GM19395 (cell line): ENCODE data around the gene NKAIN1.
"Not testable (repeated sequence)": the region's sequence is repeated elsewhere in the genome, so short reads cannot be mapped to it uniquely, and the experiment has no call there.

Experiments used
- ATAC-seq: cut with Tn5 transposase; IDR thresholded peaks from one replicate; pipeline ENCODE4 v1.9.1; 2021; ENCODE audit warnings: mild to moderate bottlenecking, moderate library complexity; ENCODE audit not compliant: unreplicated experiment

Gene NKAIN1

DNA sequence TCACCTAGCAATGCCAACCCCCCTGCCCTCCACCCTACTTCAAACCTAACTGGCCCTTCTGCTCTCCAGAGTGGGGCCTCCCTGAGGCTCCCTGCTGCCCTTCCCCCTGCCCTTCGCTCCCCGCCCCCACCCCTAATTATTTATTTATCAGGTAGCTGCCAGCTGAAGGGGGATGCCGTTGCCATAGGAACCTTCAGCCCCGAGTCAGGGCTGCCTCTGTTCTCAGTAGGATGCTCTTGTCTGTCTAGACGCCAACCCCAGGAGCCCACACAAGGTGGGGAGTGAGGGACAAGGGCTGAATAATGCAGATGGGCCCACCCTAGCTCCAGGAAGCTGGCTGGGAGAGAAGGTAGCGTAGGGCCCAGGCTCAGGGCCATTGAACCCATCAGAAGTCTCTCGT lies 41.1 kb downstream of the NKAIN1 start:
- ATAC-seq, result no peak

DNA sequence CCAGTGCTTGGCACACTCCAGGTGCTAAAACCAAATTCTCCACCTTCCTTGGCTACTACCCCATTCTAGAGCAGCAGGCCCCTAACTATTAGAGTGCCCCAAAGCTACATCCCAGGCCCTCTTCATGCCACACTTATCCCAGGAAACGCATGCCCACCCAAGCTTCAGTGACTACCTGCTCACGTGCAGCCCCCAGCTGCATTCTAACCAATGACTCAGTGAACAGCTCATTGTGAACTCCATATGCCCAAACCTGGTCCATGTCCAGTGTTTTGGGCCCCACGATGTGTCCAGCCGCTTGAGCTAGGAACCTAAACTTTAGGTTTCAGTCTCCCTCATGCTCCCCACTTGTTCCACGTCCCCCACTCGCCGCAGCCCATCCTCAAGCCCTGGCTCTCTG lies 41.5 kb downstream of the NKAIN1 start:
- ATAC-seq, result no peak

DNA sequence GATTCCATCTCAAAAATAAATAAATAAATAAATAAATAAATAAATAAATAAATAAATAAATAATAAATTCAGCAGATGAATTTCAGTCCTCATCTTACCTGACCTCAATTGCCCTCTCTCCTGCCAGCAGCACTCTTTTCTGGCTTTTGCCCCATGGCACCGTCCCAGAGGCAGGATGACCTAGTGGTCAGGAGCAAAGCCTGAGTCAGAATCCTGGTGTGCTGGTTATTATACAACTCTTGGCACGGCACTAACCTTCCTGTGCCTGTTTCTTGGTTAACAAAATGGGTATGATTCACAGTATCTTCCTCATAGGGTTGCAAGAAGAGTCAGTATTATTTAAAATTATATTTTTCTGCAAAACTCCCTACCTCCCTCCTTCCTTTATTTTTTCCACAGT lies 43.0 kb downstream of the NKAIN1 start:
- no peak for ATAC-seq

GRCh38 chr1:31195267-31195666 lies 44.4 kb downstream of the NKAIN1 start:
- not testable (repeated sequence) for ATAC-seq

GRCh38 chr1:31193729-31194128 lies 46.0 kb downstream of the NKAIN1 start:
- no peak for ATAC-seq

DNA sequence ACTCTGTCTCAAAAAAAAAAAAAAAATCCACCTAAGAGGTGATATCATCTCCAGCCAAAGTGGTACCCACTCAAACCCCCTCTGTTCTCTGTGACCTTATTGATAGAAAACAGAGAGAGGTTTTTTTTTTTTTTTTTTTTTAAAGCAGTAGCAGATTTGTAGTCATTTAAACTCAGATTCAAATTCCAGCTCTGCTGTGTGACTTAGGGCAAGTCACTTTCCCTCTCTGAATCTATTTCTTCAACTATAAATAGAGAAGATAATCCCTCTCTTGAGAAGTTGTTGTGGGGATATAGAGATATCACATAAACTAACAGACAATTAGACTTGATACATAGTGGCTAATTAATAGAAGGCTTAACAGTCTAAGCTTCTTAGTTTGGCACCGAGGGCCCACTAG lies 48.4 kb downstream of the NKAIN1 start:
- ATAC-seq, result no peak

GRCh38 chr1:31189696-31190674 lies 49.7 kb downstream of the NKAIN1 start:
- ATAC-seq, result no peak

DNA sequence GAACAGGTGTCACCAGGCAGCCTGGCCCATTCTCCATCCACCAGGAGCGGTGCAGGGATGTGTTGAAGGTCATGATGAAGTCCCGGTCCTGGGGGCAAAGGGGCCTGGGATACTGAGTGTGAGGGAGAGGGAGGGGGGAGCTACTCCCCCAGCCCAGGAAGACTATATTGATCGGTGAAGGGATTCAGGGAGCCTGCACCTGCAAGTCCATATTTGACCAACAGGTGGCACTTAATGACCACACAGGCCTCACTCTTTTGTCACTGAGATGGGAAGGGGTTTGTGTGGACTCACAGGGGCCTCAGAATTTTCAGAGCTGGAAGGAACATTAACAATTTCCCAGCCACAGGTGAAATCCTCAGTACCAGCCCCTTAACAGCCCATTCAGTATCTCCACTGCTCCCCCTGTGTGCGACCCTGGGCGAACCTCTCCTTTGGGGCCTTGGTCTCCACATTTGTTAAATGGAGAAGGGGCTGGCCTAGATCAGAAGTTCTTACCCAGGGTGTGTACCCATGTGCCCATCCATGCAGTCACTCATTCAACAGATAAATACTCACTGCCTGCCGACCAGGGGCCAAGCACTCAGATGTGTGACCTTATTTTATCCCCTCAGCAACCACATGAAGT lies 55.6 kb downstream of the NKAIN1 start:
- ATAC-seq, result no peak

- no peak for ATAC-seq
Measured at GRCh38 chr1:31183126-31183525, 56.6 kb downstream of the NKAIN1 start.

- ATAC-seq, result no peak
Measured at GRCh38 chr1:31182352-31182751, 57.3 kb downstream of the NKAIN1 start.

DNA sequence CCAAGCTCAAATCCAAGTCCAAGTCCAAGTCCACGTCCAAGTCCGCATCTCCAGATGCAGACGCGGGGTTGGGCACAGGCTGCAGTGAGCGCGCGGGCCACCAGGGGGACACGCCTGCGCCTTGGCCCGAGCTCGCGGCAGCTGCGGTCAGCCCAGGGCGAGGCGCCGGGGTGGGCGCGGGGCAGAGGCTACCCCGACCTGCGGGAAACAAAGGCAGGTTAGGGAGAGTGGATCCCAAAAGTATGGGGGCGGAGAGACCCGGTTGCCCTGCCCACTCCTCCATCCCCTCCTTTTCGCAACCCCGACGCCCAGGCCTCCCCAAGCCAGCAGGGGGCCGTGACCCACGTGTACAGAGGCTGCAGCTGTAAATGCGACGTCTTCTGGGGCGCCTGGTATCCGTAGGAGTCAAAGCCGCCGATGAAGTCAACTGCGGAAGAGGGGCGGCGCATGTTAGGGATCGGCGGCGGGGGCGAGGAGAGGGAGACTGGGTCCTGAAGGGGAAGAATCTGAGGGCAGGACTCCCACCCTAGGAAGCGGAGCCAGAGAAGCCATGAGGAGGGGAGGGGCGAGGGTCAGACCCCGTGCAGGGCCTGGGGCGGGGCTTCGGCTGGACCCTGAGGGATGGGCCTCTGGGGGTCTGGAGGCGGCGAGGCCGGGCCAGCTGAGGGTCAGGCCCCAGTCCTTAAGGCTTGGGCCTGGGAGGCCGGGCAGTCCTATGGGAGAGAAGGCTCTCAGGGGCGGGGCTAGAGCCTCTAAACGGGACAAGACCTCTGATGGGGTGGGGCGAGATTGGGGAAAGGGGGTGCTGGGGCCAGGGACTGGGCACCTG lies 58.0 kb downstream of the NKAIN1 start:
- ATAC-seq, result no peak

GRCh38 chr1:31180338-31180737 lies 59.3 kb downstream of the NKAIN1 start:
- no peak for ATAC-seq

- ATAC-seq, result not testable (repeated sequence)
Measured at GRCh38 chr1:31176291-31176690, 63.4 kb downstream of the NKAIN1 start.

DNA sequence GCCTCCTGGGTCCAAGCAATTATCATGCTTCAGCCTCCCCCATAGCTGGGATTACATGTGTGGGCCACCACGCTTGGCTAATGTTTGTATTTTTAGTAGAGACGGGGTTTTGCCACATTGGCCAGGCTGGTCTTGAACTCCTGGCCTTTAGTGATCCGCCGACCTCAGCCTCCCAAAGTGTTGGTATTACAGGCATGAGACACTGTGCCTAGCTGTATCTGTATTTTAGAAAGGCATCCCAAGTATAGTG lies 69.3 kb downstream of the NKAIN1 start:
- no peak for ATAC-seq

DNA sequence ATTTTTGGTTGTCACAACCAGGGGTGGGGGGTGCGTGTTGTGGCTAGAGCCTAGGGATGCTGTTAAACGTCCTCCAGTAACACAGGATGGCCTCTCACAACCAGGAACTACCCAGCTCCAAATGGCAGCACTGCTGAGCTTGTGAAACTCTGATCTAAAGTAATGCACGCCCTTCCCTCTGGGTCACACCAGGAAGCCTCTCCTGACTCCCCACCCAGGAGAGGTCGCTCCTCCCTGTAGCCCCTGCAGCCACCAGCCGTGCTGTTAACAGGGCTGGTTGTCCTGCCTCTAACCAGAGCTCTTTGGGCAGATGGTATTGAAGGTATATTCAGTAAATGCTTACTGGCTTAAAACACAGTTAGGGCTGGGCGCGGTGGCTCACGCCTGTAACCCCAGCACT lies 73.2 kb downstream of the NKAIN1 start:
- no peak for ATAC-seq

DNA sequence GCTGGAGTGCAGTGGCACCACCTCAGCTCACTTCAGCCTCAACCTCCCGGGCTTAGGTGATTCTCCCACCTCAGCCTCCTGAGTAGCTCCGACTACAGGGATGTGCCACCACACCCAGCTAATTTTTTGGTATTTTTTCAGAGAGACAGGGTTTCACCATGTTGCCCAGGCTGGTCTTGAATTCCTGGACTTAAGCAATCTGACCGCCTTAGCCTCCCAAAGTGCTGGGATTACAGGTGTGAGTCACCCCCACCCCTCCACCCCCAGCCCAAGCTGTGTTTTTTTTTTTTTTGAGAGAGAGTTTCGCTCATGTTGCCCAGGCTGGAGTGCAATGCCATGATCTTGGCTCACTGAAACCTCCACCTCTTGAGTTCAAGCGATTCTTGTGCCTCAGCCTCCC lies 75.4 kb downstream of the NKAIN1 start:
- ATAC-seq, result no peak

DNA sequence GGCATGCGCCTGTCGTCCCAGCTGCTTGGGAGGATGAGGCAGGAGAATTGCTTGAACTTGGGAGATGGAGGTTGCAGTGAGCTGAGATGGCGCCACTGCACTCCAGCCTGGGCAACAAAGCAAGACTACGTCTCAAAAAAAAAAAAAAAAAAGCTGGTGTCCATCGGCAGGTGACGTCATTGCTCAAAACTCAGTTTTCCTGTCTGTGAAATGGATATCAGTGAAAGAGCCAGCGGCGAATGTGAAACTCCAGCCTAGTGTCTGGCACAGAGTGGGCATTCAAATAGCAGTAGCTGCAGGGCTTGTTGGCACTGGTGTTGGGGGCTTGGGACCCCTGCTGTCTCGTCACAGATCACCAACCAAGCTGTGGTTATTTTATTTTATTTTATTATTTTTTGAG lies 75.8 kb downstream of the NKAIN1 start:
- no peak for ATAC-seq

DNA sequence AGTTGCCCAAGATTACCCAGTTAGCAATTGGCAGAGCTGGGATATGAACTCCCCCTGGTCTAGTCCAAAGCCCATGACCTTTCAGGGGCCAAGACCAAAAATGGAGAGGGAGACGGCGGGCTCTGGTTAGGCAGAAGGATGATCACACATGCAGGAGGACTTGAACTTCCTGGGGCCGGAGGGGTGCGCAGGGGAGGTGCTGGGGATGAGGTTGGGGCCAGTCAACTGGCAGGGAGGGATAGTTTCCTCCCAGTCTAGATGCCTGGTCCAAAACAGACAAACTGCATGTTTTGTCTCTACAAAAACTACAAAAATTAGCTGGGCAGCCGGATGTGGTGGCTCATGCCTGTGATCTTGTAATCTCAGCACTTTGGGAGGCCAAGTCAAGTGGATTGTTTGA lies 78.1 kb downstream of the NKAIN1 start:
- ATAC-seq, result no peak

DNA sequence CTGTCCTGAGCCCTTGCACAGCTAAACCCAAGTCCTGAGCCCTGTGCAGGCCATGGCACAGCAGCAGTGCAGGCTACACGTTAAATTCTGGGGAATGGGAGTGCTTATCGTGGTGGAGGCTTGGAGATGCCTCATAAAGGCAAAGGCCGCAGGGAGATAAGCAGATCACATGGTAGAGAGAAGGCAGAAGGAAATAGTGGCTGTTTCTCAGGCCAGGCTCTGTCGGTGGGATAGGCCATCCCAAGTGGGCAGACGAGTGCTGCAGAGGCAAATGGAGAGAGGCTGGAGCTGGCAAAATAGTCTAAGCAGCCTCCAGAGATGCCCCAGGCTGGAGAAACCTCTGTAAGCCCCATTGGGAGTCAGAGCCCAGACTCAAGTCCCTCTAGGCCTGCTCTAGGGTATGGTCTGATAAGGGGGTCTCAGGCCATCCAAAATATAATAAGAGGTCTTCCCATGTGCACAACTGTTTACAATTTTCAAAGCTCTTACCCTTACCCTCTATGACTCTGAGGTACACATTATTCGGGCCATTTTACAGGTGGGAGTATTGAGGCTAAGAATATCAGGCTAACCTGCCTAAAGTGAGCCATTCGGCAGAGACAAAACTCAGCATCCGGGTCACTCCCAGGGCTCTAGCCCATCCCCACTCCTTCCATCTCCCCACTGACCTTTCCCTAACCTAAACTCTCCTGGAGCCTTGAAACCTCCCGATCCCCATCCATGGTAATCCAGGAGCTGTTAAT lies 79.6 kb downstream of the NKAIN1 start:
- ATAC-seq, result no peak

- no peak for ATAC-seq
Measured at GRCh38 chr1:31159323-31159722, 80.4 kb downstream of the NKAIN1 start.

DNA sequence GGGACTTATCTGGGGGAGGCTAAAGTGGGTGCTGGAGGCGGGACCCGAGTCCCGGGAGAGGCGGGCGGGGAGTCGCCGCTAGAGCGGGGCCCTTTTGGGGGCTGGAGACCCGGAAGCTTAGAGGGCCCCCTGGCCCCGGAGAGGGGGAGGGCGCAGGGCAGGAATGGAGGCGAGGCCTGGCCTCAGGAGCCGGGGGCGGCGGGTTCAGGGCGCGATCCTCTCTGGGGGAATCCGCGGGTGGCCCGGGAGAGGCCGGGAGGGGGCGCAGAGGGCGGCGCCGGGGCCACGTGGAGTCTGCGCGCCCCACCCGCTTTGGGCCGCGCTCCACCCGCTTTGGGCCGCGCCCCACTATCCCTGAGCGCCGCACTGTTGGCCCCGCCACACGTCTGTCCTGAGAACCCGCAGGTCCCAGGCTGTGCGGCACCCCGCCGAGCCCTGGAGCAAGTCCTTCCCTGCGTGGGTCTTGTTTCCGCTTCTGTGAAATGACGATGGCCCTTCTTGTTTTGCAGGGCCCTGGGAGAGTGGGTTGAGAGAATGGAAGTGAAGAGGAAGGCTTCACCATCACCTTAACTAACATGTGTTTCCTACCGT lies 84.4 kb downstream of the NKAIN1 start:
- no peak for ATAC-seq
